HepG2 (cell line): ENCODE results near the gene BMPR1B. TPM values are rescaled to one million over a fixed set of nuclear protein-coding genes. Genes with fewer than 3 reads are reported as not detected.

Experiments
- ATAC-seq: fragments of 200-7000 bp; cut with Tn5 transposase; 3 replicates; pipeline ENCODE4 v1.9.1; 2020; ENCODE audit warnings: mild to moderate bottlenecking, moderate library complexity
- BruUV-seq: library from RNA; stranded (reverse); fragments of 400-500 nt; replicated peaks from 2 replicates; lab custom pipeline; 2021; lab: Mats Ljungman, UMichigan
- CTCF ChIA-PET: fragments of 300-600 bp; formaldehyde crosslinking; extraction: SDS; loops from one replicate; lab custom pipeline; 2021; ENCODE audit warnings: low total read pairs, inconsistent platforms, low intra/inter-chr PET ratio; lab: Yijun Ruan, JAX
- POLR2A ChIA-PET: fragments of 350-600 bp; sonication (Branson Sonifier 250); formaldehyde crosslinking; loops from one replicate; lab custom pipeline; 2020; ENCODE audit warnings: antibody characterized with exemption, inconsistent platforms; lab: Yijun Ruan, JAX
- DNase-seq: peaks from one replicate; pipeline ENCODE4 v3.0.0-alpha.2; 2015; ENCODE audit warnings: low spot score
- FAIRE-seq: peaks from 3 replicates; lab custom pipeline; 2011; peaks lifted over from hg19 to GRCh38; lab: Jason Lieb, UNC
- H2AFZ ChIP-seq: one replicate; pipeline ENCODE4 v1.6.1; 2011; ENCODE audit warnings: low read length, inconsistent platforms
- H3K27ac ChIP-seq: fragments of 300-600 bp; 3 replicates; pipeline ENCODE4 v1.8.0; 2011; ENCODE audit warnings: mixed run types, mild to moderate bottlenecking, mixed read lengths, low read length, inconsistent platforms; ENCODE audit not compliant: insufficient read depth; ENCODE audit errors: extremely low read length
- H3K27me3 ChIP-seq, 2 experiments: fragments of 200-600 bp in 1 of 2; 2 replicates in 1 of 2; 3 replicates in 1 of 2; pipeline versions ENCODE4 v1.6.0 to v1.8.0; 2011; ENCODE audit warnings: low read length in 2 of 2, mild to moderate bottlenecking in 2 of 2, moderate library complexity in 2 of 2, inconsistent platforms in 1 of 2; ENCODE audit not compliant: insufficient read depth in 2 of 2, control insufficient read depth in 1 of 2
- H3K36me3 ChIP-seq, 2 experiments: fragments of 200-600 bp in 1 of 2; replicated peaks in 1 of 2; 2 replicates in 1 of 2; 3 replicates in 1 of 2; pipeline versions ENCODE4 v1.5.1 to v1.8.0; 2011; ENCODE audit warnings: low read length in 2 of 2, inconsistent platforms in 1 of 2; ENCODE audit not compliant: insufficient read depth in 2 of 2, control insufficient read depth in 1 of 2
- H3K4me1 ChIP-seq: 2 replicates; pipeline ENCODE4 v1.5.1; 2012; ENCODE audit warnings: low read length, inconsistent platforms; ENCODE audit not compliant: insufficient read depth
- H3K4me2 ChIP-seq: 2 replicates; pipeline ENCODE4 v1.6.0; 2011; ENCODE audit warnings: low read depth, low read length, inconsistent platforms
- H3K4me3 ChIP-seq, 3 experiments: fragments of 200-600 bp in 1 of 3; sonication (generic), shearing (Covaris generic) in 1 of 3; replicated peaks in 1 of 3; 2 replicates each; pipeline ENCODE4 v1.5.1; 2011 to 2016; ENCODE audit warnings: low read length in 3 of 3, inconsistent platforms in 2 of 3, low read depth in 2 of 3, mild to moderate bottlenecking in 2 of 3, control low read depth in 1 of 3, mixed read lengths in 1 of 3; ENCODE audit not compliant: insufficient read depth in 1 of 3
- H3K79me2 ChIP-seq: one replicate; pipeline ENCODE4 v1.6.1; 2011; ENCODE audit warnings: low read length, inconsistent platforms; ENCODE audit not compliant: insufficient read depth
- H3K9ac ChIP-seq: 2 replicates; pipeline ENCODE4 v1.6.0; 2011; ENCODE audit warnings: mild to moderate bottlenecking, low read depth, low read length, inconsistent platforms; ENCODE audit not compliant: insufficient read depth
- H3K9me3 ChIP-seq: 2 replicates; pipeline ENCODE4 v1.5.1; 2012; ENCODE audit warnings: mild to moderate bottlenecking, low read length
- H4K20me1 ChIP-seq: 2 replicates; pipeline ENCODE4 v1.6.0; 2011; ENCODE audit warnings: inconsistent platforms, mild to moderate bottlenecking, low read length, moderate library complexity; ENCODE audit not compliant: insufficient read depth
- ARNT2 ChIP-seq: sonication (generic); formaldehyde crosslinking; IDR thresholded peaks from 2 replicates; pipeline ENCODE4 v1.8.0; 2022; ENCODE audit warnings: mild to moderate bottlenecking, low read depth, missing genetic modification reagents, moderate library complexity
- ELF3 ChIP-seq: IDR thresholded peaks from 2 replicates; pipeline ENCODE4 v1.6.1; 2016; ENCODE audit warnings: missing genetic modification reagents, missing compliant biosample characterization
- FOXJ3 ChIP-seq: sonication (generic); formaldehyde crosslinking; IDR thresholded peaks from 2 replicates; pipeline ENCODE4 v1.4.0; 2020; ENCODE audit warnings: missing genetic modification reagents, mild to moderate bottlenecking, borderline replicate concordance
- GATAD1 ChIP-seq: IDR thresholded peaks from 2 replicates; pipeline ENCODE4 v1.6.1; 2016; ENCODE audit warnings: missing genetic modification reagents, missing compliant biosample characterization
- GTF3A ChIP-seq: sonication (generic); formaldehyde crosslinking; conservative IDR thresholded peaks from 2 replicates; pipeline ENCODE4 v1.4.0; 2020; ENCODE audit warnings: mild to moderate bottlenecking, missing genetic modification reagents
- HNF4G ChIP-seq, 2 experiments: sonication (generic) in 1 of 2; formaldehyde crosslinking in 1 of 2; IDR thresholded peaks; 2 replicates each; pipeline versions ENCODE4 v1.4.0 to v1.6.1; 2011 to 2020; ENCODE audit warnings: borderline replicate concordance in 2 of 2, low read depth in 2 of 2, mild to moderate bottlenecking in 2 of 2, low read length in 1 of 2, missing genetic modification reagents in 1 of 2, moderate library complexity in 1 of 2
- HOMEZ ChIP-seq: IDR thresholded peaks from 2 replicates; pipeline ENCODE4 v1.6.1; 2016; ENCODE audit warnings: low read depth
- LBX2 ChIP-seq: sonication (generic); formaldehyde crosslinking; IDR thresholded peaks from 2 replicates; pipeline ENCODE4 v1.5.0; 2020; ENCODE audit warnings: missing genetic modification reagents, mild to moderate bottlenecking, borderline replicate concordance
- MAZ ChIP-seq, 2 experiments: sonication (generic) in 1 of 2; formaldehyde crosslinking in 1 of 2; IDR thresholded peaks; 2 replicates each; pipeline versions ENCODE4 v1.5.0 to v1.6.1; 2012 to 2020; ENCODE audit warnings: low read depth in 2 of 2, mild to moderate bottlenecking in 2 of 2, borderline replicate concordance in 1 of 2, improper control_type of control experiment in 1 of 2, low read length in 1 of 2, missing genetic modification reagents in 1 of 2, moderate library complexity in 1 of 2
- MLLT10 ChIP-seq: sonication (generic); formaldehyde crosslinking; IDR thresholded peaks from 2 replicates; pipeline ENCODE4 v1.4.0; 2020; ENCODE audit warnings: missing genetic modification reagents
- NAIF1 ChIP-seq: sonication (generic); formaldehyde crosslinking; IDR thresholded peaks from 2 replicates; pipeline ENCODE4 v1.5.0; 2020; ENCODE audit warnings: mild to moderate bottlenecking, missing genetic modification reagents, borderline replicate concordance
- NR2F6 ChIP-seq, 2 experiments: IDR thresholded peaks; 2 replicates each; pipeline ENCODE4 v1.6.1; 2016; ENCODE audit warnings: antibody characterized with exemption in 1 of 2, mild to moderate bottlenecking in 1 of 2
- RFX3 ChIP-seq: IDR thresholded peaks from 2 replicates; pipeline ENCODE4 v1.6.1; 2016; ENCODE audit warnings: missing biosample characterization, missing genetic modification reagents
- SP5 ChIP-seq: IDR thresholded peaks from 2 replicates; pipeline ENCODE4 v1.6.1; 2016; ENCODE audit warnings: low read depth, borderline replicate concordance
- TBX2 ChIP-seq: sonication (generic); formaldehyde crosslinking; IDR thresholded peaks from 2 replicates; pipeline ENCODE4 v1.5.0; 2020; ENCODE audit warnings: missing genetic modification reagents, mild to moderate bottlenecking, borderline replicate concordance
- TBX3 ChIP-seq: fragments of 450-650 bp; IDR thresholded peaks from 2 replicates; pipeline ENCODE4 v1.6.1; 2017; ENCODE audit warnings: antibody characterized with exemption, mild to moderate bottlenecking, inconsistent platforms, borderline replicate concordance
- ZBTB7B ChIP-seq: sonication (generic); formaldehyde crosslinking; IDR thresholded peaks from 2 replicates; pipeline ENCODE4 v1.4.0; 2020; ENCODE audit warnings: missing genetic modification reagents
- ZNF580 ChIP-seq: IDR thresholded peaks from 2 replicates; pipeline ENCODE4 v1.6.1; 2016; ENCODE audit warnings: low read depth, borderline replicate concordance
- ZNF781 ChIP-seq: sonication (generic); formaldehyde crosslinking; IDR thresholded peaks from 2 replicates; pipeline ENCODE4 v1.5.1; 2020; ENCODE audit warnings: borderline replicate concordance, mild to moderate bottlenecking, missing genetic modification reagents; ENCODE audit errors: not compliant biosample characterization
- WGBS: methylation state at CpG from one replicate; pipeline ENCODE4 v1.1.6; 2017; ENCODE audit warnings: low lambda C conversion rate; 5-methylcytosine and 5-hydroxymethylcytosine counted together
- in situ Hi-C: cut with HindIII; loops from 2 replicates; pipeline ENCODE4 v1.10.0; 2017; ENCODE audit warnings: low pct_unique_long_range_greater_than_20kb; ENCODE audit not compliant: extremely low pct_ligation_motif_present
- intact Hi-C: fragments of 100-400 bp; cut with micrococcal nuclease; formaldehyde crosslinking; loops from one replicate; pipeline ENCODE4 v1.10.0; 2022; ENCODE audit not compliant: unreplicated experiment
- polyA plus RNA-seq, 8 experiments: library from polyadenylated mRNA; depleted of rRNA in 3 of 8; stranded (reverse) in 7 of 8; unstranded in 1 of 8; fragments of >200 nt; fragmentation: Illumina TruSeq in 4 of 8; extraction: Trizol in 4 of 8; gene quantifications; 2 replicates each; pipeline versions ENCODE4 v1.2.1 to v1.2.3, GENCODE V29; 2011 to 2016; ENCODE audit warnings: low read depth in 4 of 8, missing spikeins in 1 of 8, mixed read lengths in 1 of 8; ENCODE audit not compliant: insufficient read depth in 1 of 8
- total RNA-seq, 5 experiments: library from RNA; depleted of rRNA; stranded (reverse); fragments of >200 nt; fragmentation: Illumina TruSeq; extraction: Trizol; gene quantifications; 2 replicates each; pipeline ENCODE4 v1.2.3, GENCODE V29; 2016; ENCODE audit warnings: low read depth in 1 of 5
- TF ChIP-seq, protein P1 (sequence below): sonication (generic); formaldehyde crosslinking; IDR thresholded peaks from 2 replicates; pipeline ENCODE4 v1.8.1; 2023; ENCODE audit warnings: missing genetic modification reagents, mild to moderate bottlenecking, borderline replicate concordance

The BMPR1B gene
- total and polyA plus RNA-seq, 2 of the 13 experiments (the other 11 are each of a cell fraction or from before 2014, with no cell fraction given) = 0.07 TPM; not detected in 1

- TF ChIP-seq MAZ (IDR thresholded peaks at IDR 0.05; ENCODE audit: borderline replicate concordance, low read depth, low read length) (no peak), MAZ (CRISPR knock-in tag; IDR thresholded peaks at IDR 0.05; ENCODE audit: low read depth) (no peak)
- TF ChIP-seq, all 625 proteins: peak for 0
Observed at GRCh38 chr4:95161781-95162469, 404.2 kb downstream of the BMPR1B start (continued).

DNA sequence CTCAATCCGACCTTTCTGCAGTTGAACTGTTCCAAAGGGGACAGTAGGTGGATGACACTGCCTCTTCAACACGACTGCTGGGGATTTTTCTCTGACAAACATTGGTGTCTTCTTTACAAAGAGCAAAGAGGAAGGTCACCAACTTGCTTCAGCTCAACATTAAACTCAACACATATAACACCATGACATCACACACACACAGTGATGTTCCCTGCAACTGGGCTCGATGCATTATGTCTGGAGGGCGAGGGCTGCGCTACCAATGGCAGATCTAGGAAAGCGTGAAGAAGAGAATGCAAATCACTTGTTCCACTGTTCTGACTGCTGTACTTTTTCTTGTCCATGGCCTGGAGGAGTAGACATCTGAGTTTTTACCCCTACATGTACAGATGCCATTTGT, 405.1 kb downstream of the BMPR1B start:
- DNase-seq (no peak), FAIRE-seq (no peak), ATAC-seq (no peak)
- WGBS = 0% methylated on average over 6 of the region's 6 CpGs
- Histone ChIP-seq H3K4me2 (no peak overlapping the region), H3K27ac (no peak overlapping the region), H4K20me1 (no peaks in the 10 kb centered on the region), H3K36me3 (no peaks in the 10 kb centered on the region), H3K9ac (no peak overlapping the region), H3K4me1 (no peaks in the 10 kb centered on the region), H3K27me3 (no peaks in the 10 kb centered on the region; a peak in 1 of 5 replicates), H3K9me3 (no peaks in the 10 kb centered on the region), H3K79me2 (no peaks in the 10 kb centered on the region), H3K4me3 (no peak overlapping the region), H2AFZ (no peak overlapping the region)
- in situ Hi-C loops (loop anchor here (25.0 kb wide), 1 partner anchor 1999 kb away; no protein-coding TSS in a partner anchor), intact Hi-C loops (no loop called here)
- BruUV-seq = no TSS peak
- no peak for TF ChIP-seq NR2F6 (IDR thresholded peaks at IDR 0.05)
- TF ChIP-seq NR2F6 (CRISPR knock-in tag; IDR thresholded peaks at IDR 0.05) = no peak
- TF ChIP-seq LBX2 (CRISPR knock-in tag) = no peak
- no peak for TF ChIP-seq FOXJ3 (CRISPR knock-in tag)
- TF ChIP-seq NAIF1 = no peak
- no peak for TF ChIP-seq HNF4G (IDR thresholded peaks at IDR 0.05; ENCODE audit: borderline replicate concordance, low read depth, low read length)
- TF ChIP-seq HNF4G (CRISPR knock-in tag; IDR thresholded peaks at IDR 0.05; ENCODE audit: borderline replicate concordance, low read depth) = no peak
- TF ChIP-seq, protein P1, sequence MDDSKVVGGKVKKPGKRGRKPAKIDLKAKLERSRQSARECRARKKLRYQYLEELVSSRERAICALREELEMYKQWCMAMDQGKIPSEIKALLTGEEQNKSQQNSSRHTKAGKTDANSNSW (CRISPR knock-in tag) = no peak
- no peak for TF ChIP-seq GATAD1
- TF ChIP-seq GTF3A (CRISPR knock-in tag) = no peak
- TF ChIP-seq ARNT2 (CRISPR knock-in tag) = no peak
- TF ChIP-seq ZNF781 (CRISPR knock-in tag) = no peak
- no peak for TF ChIP-seq TBX2 (CRISPR knock-in tag)
- no peak for TF ChIP-seq SP5 (CRISPR knock-in tag)
- no peak for TF ChIP-seq HOMEZ
- no peak for TF ChIP-seq TBX3
- no peak for TF ChIP-seq RFX3 (CRISPR knock-in tag)
- no peak for TF ChIP-seq ELF3 (CRISPR knock-in tag)
- no peak for TF ChIP-seq MLLT10 (CRISPR knock-in tag)
- no peak for TF ChIP-seq ZBTB7B (CRISPR knock-in tag)
- no peak for TF ChIP-seq ZNF580 (CRISPR knock-in tag)
- ChIA-PET CTCF (no interaction called here), POLR2A (no interaction called here)
